ENCODE results near the gene TNFRSF14. TPM values are rescaled to one million over a fixed set of nuclear protein-coding genes. Genes with fewer than 3 reads are reported as not detected.

Gene TNFRSF14
- 100 to 1,000 TPM; 228 to 266 (median 262) TPM for total RNA-seq
- 96.6 TPM for total RNA-seq (2013)

DNA sequence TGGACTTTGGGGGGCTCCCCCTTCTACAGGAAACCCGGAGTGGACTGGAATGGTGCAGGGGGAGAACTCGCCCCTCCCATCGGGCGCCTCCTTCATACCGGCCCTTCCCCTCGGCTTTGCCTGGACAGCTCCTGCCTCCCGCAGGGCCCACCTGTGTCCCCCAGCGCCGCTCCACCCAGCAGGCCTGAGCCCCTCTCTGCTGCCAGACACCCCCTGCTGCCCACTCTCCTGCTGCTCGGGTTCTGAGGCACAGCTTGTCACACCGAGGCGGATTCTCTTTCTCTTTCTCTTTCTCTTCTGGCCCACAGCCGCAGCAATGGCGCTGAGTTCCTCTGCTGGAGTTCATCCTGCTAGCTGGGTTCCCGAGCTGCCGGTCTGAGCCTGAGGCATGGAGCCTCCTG lies at the start of gene TNFRSF14:
Gene TNFRSF14, plus strand, starts transcription at position 95 of the 401 bp plus-strand sequence. Its CDS starts 294 bp downstream, at position 389.
- peak; percentile 74 to 82 (median 77) for ATAC-seq
- peaks cover 46% of the 10 kb centered on the region for H3K4me1 ChIP-seq (ENCODE audit: control insufficient read depth, insufficient read depth, low read length)
- WGBS (ENCODE audit: insufficient coverage): 0% methylated on average over 16 of the region's 16 CpGs

DNA sequence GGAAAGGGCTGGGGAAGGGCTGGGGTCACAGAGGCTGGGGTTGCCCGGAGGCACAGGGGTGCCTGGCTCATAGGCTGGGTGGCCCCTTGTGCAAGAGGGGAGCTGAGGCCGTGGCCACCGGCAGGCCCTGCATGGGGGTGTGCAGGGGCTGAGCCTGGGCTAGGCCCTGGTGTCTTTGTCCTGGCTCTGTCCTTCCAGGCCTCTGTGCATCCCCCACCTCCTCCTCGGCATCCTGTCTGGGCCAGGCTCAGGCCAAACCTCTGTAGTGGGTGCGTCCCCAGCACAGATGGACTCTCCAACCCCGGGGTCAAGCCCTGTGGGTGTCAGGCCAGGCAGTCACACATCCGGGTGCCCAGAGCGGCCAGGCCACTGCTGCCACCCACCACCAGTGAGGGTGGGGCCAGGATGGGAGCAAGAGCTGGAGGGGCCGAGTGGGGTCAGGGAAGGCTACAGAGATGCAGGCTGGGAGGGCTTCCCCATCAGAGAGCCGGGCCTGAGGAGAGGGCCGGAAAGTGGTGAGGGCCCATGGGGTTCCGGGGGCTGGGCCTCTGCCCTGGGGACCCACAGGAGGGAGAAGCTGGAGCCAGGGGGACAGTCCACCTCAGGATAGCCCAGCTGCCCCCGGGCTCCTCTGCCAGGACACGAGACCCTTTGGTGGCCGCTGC lies 49.1 kb upstream of the TNFRSF14 start:
- Histone ChIP-seq H3K9me3 (ENCODE audit: control insufficient read depth, insufficient read depth, low read length) (no peaks in the 10 kb centered on the region), H3K36me3 (ENCODE audit: control insufficient read depth, insufficient read depth, low read length) (peaks cover 37% of the 10 kb centered on the region), H3K27ac (ENCODE audit: low read length) (no peak overlapping the region), H3K4me1 (ENCODE audit: control insufficient read depth, insufficient read depth, low read length) (peaks cover 6% of the 10 kb centered on the region), H3K4me3 (ENCODE audit: low read length) (no peak overlapping the region), H3K27me3 (ENCODE audit: control insufficient read depth, insufficient read depth, low read length) (no peaks in the 10 kb centered on the region)
- Mint-ChIP-seq H3K9me3 (no peaks in the 10 kb centered on the region), H3K4me3 (no peak overlapping the region), H3K27ac (no peak overlapping the region), H3K27me3 (ENCODE audit: low read depth in 2 of 2) (no peaks in the 10 kb centered on the region), H3K36me3 (no peaks in the 10 kb centered on the region), H3K4me1 (peaks cover 0 to 5% of the 10 kb centered on the region in 2 donors)
- TF ChIP-seq, protein P1, sequence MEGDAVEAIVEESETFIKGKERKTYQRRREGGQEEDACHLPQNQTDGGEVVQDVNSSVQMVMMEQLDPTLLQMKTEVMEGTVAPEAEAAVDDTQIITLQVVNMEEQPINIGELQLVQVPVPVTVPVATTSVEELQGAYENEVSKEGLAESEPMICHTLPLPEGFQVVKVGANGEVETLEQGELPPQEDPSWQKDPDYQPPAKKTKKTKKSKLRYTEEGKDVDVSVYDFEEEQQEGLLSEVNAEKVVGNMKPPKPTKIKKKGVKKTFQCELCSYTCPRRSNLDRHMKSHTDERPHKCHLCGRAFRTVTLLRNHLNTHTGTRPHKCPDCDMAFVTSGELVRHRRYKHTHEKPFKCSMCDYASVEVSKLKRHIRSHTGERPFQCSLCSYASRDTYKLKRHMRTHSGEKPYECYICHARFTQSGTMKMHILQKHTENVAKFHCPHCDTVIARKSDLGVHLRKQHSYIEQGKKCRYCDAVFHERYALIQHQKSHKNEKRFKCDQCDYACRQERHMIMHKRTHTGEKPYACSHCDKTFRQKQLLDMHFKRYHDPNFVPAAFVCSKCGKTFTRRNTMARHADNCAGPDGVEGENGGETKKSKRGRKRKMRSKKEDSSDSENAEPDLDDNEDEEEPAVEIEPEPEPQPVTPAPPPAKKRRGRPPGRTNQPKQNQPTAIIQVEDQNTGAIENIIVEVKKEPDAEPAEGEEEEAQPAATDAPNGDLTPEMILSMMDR (IDR thresholded peaks at IDR 0.05): no peak
- intact Hi-C loops (cut with micrococcal nuclease): no loop called here
- WGBS (ENCODE audit: insufficient coverage): 76% methylated on average over 15 of the region's 15 CpGs
- DNase-seq (no peak), ATAC-seq (no peak)

More for the DNA sequence above, at the start of gene TNFRSF14:
- Histone ChIP-seq H3K27ac (ENCODE audit: low read length) (peak within 1 kb of the TSS; percentile 97), H3K4me3 (ENCODE audit: low read length) (peak within 1 kb of the TSS; percentile 80), H3K36me3 (ENCODE audit: control insufficient read depth, insufficient read depth, low read length) (peaks cover 31% of the 10 kb centered on the region), H3K9me3 (ENCODE audit: control insufficient read depth, insufficient read depth, low read length) (no peaks in the 10 kb centered on the region), H3K27me3 (ENCODE audit: control insufficient read depth, insufficient read depth, low read length) (no peaks in the 10 kb centered on the region)
- Mint-ChIP-seq H3K4me1 (peaks cover 19 to 55% of the 10 kb centered on the region in 2 donors), H3K27me3 (ENCODE audit: low read depth in 2 of 2) (no peaks in the 10 kb centered on the region), H3K9me3 (no peaks in the 10 kb centered on the region), H3K36me3 (no peaks in the 10 kb centered on the region), H3K4me3 (peak within 1 kb of the TSS; percentile 94), H3K27ac (peak within 1 kb of the TSS; percentile 96 to 99)
- intact Hi-C loops (cut with micrococcal nuclease): loop anchor here (2.0 kb wide), 1 partner anchor 29 kb away; no protein-coding TSS in a partner anchor
- DNase-seq: peak; percentile 71 to 91
- TF ChIP-seq, protein P1 (IDR thresholded peaks at IDR 0.05): peak; percentile 35

- H3K4me3 ChIP-seq (ENCODE audit: low read length): no peak overlapping the region
- Mint-ChIP-seq H3K27me3 (ENCODE audit: low read depth in 2 of 2) (no peaks in the 10 kb centered on the region), H3K36me3 (no peaks in the 10 kb centered on the region), H3K4me1 (peaks cover 0 to 5% of the 10 kb centered on the region in 2 donors), H3K27ac (no peak overlapping the region), H3K4me3 (no peak overlapping the region), H3K9me3 (no peaks in the 10 kb centered on the region)
- H3K9me3 ChIP-seq (ENCODE audit: control insufficient read depth, insufficient read depth, low read length): no peaks in the 10 kb centered on the region
- intact Hi-C loops (cut with micrococcal nuclease): no loop called here
- H3K27ac ChIP-seq (ENCODE audit: low read length): no peak overlapping the region
- TF ChIP-seq, protein P1 (IDR thresholded peaks at IDR 0.05): no peak
- H3K4me1 ChIP-seq (ENCODE audit: control insufficient read depth, insufficient read depth, low read length): peaks cover 6% of the 10 kb centered on the region
- no peaks in the 10 kb centered on the region for H3K27me3 ChIP-seq (ENCODE audit: control insufficient read depth, insufficient read depth, low read length)
- DNase-seq (no peak), ATAC-seq (no peak)
- 92% methylated on average over 6 of the region's 6 CpGs for WGBS (ENCODE audit: insufficient coverage)
- H3K36me3 ChIP-seq (ENCODE audit: control insufficient read depth, insufficient read depth, low read length): peaks cover 42% of the 10 kb centered on the region
Measured at GRCh38 chr1:2507744-2508155, 48.4 kb upstream of the TNFRSF14 start.
